Mesenchymal stem cell (in vitro differentiated cells and primary cell): ENCODE results near the gene PSG6.
"Not testable (repeated sequence)": the region's sequence is repeated elsewhere in the genome, so short reads cannot be mapped to it uniquely, and the experiment has no call there.

Experiments used
- DNase-seq: peaks from one replicate; pipeline ENCODE4 v3.0.0-alpha.2; 2013
- H2AFZ ChIP-seq: one replicate; pipeline ENCODE4 v1.6.1; 2013; ENCODE audit warnings: low read depth, mild to moderate bottlenecking, control low read depth, inconsistent platforms, low read length, moderate library complexity
- H2AK5ac ChIP-seq: 2 replicates; pipeline ENCODE4 v1.6.1; 2013; ENCODE audit warnings: low read length, moderate library complexity, mild to moderate bottlenecking, inconsistent platforms; ENCODE audit not compliant: severe bottlenecking
- H2BK120ac ChIP-seq: one replicate; pipeline ENCODE4 v1.6.1; 2013; ENCODE audit warnings: low read depth, mild to moderate bottlenecking, inconsistent platforms, low read length, moderate library complexity
- H2BK12ac ChIP-seq, 2 experiments: one replicate each; pipeline ENCODE4 v1.6.1; 2013; ENCODE audit warnings: inconsistent platforms in 2 of 2, low read length in 2 of 2, mild to moderate bottlenecking in 2 of 2, moderate library complexity in 2 of 2, control low read depth in 1 of 2
- H2BK15ac ChIP-seq: one replicate; pipeline ENCODE4 v1.6.1; 2013; ENCODE audit warnings: mild to moderate bottlenecking, low read depth, inconsistent platforms; ENCODE audit not compliant: poor library complexity, severe bottlenecking
- H2BK5ac ChIP-seq: 2 replicates; pipeline ENCODE4 v1.6.1; 2013; ENCODE audit warnings: low read depth, mild to moderate bottlenecking, low read length, control low read depth, inconsistent platforms; ENCODE audit not compliant: poor library complexity, severe bottlenecking
- H3K14ac ChIP-seq, 2 experiments: one replicate each; pipeline ENCODE4 v1.6.1; 2013; ENCODE audit warnings: inconsistent platforms in 2 of 2, low read length in 2 of 2, control low read depth in 1 of 2, mild to moderate bottlenecking in 1 of 2, moderate library complexity in 1 of 2
- H3K18ac ChIP-seq, 2 experiments: one replicate each; pipeline ENCODE4 v1.6.1; 2013; ENCODE audit warnings: inconsistent platforms in 2 of 2, low read length in 2 of 2, control low read depth in 1 of 2, low read depth in 1 of 2, mild to moderate bottlenecking in 1 of 2
- H3K23ac ChIP-seq, 2 experiments: one replicate each; pipeline ENCODE4 v1.6.1; 2013; ENCODE audit warnings: inconsistent platforms in 2 of 2, low read length in 2 of 2, mild to moderate bottlenecking in 2 of 2, moderate library complexity in 2 of 2, control low read depth in 1 of 2
- H3K27ac ChIP-seq: 2 replicates; pipeline ENCODE4 v1.5.1; 2013; ENCODE audit warnings: mild to moderate bottlenecking, moderate library complexity, low read length, control low read depth, inconsistent platforms; ENCODE audit not compliant: poor library complexity, severe bottlenecking
- H3K27me3 ChIP-seq, 2 experiments: 2 replicates each; pipeline versions ENCODE4 v1.6.1 to v1.7.0; 2013; ENCODE audit warnings: low read length in 2 of 2, mild to moderate bottlenecking in 2 of 2, moderate library complexity in 2 of 2, control low read depth in 1 of 2, inconsistent platforms in 1 of 2; ENCODE audit not compliant: control insufficient read depth in 1 of 2, insufficient read depth in 1 of 2
- H3K36me3 ChIP-seq, 2 experiments: 2 replicates each; pipeline versions ENCODE4 v1.6.1 to v1.7.0; 2013; ENCODE audit warnings: low read length in 2 of 2, control low read depth in 1 of 2, inconsistent platforms in 1 of 2, low read depth in 1 of 2, mild to moderate bottlenecking in 1 of 2; ENCODE audit not compliant: insufficient read depth in 2 of 2, control insufficient read depth in 1 of 2
- H3K4ac ChIP-seq, 2 experiments: one replicate each; pipeline ENCODE4 v1.6.1; 2013; ENCODE audit warnings: inconsistent platforms in 2 of 2, low read length in 2 of 2, mild to moderate bottlenecking in 2 of 2, moderate library complexity in 2 of 2, control low read depth in 1 of 2, low read depth in 1 of 2
- H3K4me1 ChIP-seq: 2 replicates; pipeline ENCODE4 v1.6.1; 2013; ENCODE audit warnings: low read depth, low read length, control low read depth; ENCODE audit not compliant: control insufficient read depth, insufficient read depth
- H3K4me2 ChIP-seq: 2 replicates; pipeline ENCODE4 v1.6.1; 2013; ENCODE audit warnings: low read length, mild to moderate bottlenecking, inconsistent platforms; ENCODE audit not compliant: poor library complexity, severe bottlenecking
- H3K4me3 ChIP-seq, 2 experiments: 2 replicates each; pipeline versions ENCODE4 v1.5.1 to v1.7.0; 2013; ENCODE audit warnings: low read length in 2 of 2, mild to moderate bottlenecking in 2 of 2, control low read depth in 1 of 2, low read depth in 1 of 2; ENCODE audit not compliant: insufficient read depth in 1 of 2
- H3K79me1 ChIP-seq: replicated peaks from 2 replicates; pipeline ENCODE4 v1.6.1; 2013; ENCODE audit warnings: mild to moderate bottlenecking, control low read depth, low read length, inconsistent platforms; ENCODE audit not compliant: poor library complexity, severe bottlenecking
- H3K9ac ChIP-seq: 2 replicates; pipeline ENCODE4 v1.7.0; 2013; ENCODE audit warnings: mild to moderate bottlenecking, low read length, moderate library complexity
- H3K9me3 ChIP-seq: 2 replicates; pipeline ENCODE4 v1.7.0; 2013; ENCODE audit warnings: mild to moderate bottlenecking, low read length; ENCODE audit not compliant: control insufficient read depth
- H4K8ac ChIP-seq: one replicate; pipeline ENCODE4 v1.6.1; 2013; ENCODE audit warnings: inconsistent platforms, mild to moderate bottlenecking, low read length, moderate library complexity
- H4K91ac ChIP-seq: one replicate; pipeline ENCODE4 v1.6.1; 2013; ENCODE audit warnings: mild to moderate bottlenecking, low read length, inconsistent platforms
- WGBS: methylation state at CpG from one replicate; pipeline ENCODE4 v1.1.7; 2013; ENCODE audit warnings: mixed read lengths; 5-methylcytosine and 5-hydroxymethylcytosine counted together

PSG6 gene

DNA sequence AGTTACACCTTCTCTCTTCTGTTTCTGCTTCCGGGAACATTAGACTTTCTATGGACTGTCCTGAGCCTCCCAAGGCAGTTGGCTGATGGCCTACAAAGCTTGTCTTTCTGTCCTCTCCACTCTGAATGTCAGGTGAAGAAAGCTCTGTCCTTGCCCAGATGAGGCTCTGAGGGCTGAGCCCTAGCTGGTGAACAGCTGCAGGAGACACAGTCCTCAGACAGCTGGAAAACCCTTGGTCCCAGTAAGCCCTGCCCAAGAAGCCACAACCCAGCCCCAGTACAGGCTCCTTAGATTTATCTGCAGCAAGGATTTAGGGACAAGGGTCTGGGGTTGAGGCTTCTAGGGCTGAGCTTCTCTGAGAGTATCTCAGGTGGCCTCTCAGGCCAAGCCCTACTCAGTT, 64.5 kb downstream of the PSG6 start:
- not testable (repeated sequence) for H3K4me2 ChIP-seq, H3K14ac ChIP-seq, H3K4me1 ChIP-seq, H3K27me3 ChIP-seq, H4K8ac ChIP-seq, H3K4me3 ChIP-seq, H3K23ac ChIP-seq, H2BK120ac ChIP-seq, H3K18ac ChIP-seq, H2BK5ac ChIP-seq, H3K36me3 ChIP-seq, DNase-seq, H2AK5ac ChIP-seq, H2AFZ ChIP-seq, H3K4ac ChIP-seq, H3K9me3 ChIP-seq, H3K79me1 ChIP-seq, H2BK12ac ChIP-seq, H4K91ac ChIP-seq, H2BK15ac ChIP-seq, H3K27ac ChIP-seq
- 57% methylated on average over 1 of the region's 1 CpG for WGBS
- H3K9ac ChIP-seq, result peak overlapping the region; percentile 62

DNA sequence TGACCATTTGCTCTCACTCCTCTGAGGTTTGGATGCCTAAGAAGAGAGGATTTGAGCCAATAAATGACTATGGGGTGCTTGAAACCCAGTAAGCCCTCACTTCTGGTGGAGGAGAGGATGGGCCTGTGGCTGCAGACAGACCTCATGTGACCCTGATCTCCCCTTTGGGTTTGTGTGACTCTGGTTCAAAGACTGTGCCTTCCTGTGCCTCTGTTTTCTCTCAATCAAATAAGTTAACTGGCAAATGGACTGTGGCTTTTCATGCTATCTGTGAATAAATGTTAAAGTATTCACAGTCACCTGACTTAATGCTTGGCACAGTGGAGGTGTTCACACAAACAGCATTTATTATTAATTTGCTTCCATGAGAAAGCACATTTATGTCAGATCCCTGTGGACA, 64.9 kb downstream of the PSG6 start:
- H3K79me1 ChIP-seq, H3K18ac ChIP-seq, H2BK120ac ChIP-seq, H3K14ac ChIP-seq, H2AFZ ChIP-seq, H4K91ac ChIP-seq, H4K8ac ChIP-seq, H3K4ac ChIP-seq, H3K4me2 ChIP-seq, H2AK5ac ChIP-seq, H3K4me3 ChIP-seq, H2BK12ac ChIP-seq, H2BK15ac ChIP-seq, H3K23ac ChIP-seq, H3K27ac ChIP-seq, H3K4me1 ChIP-seq, H3K27me3 ChIP-seq, H2BK5ac ChIP-seq, DNase-seq, H3K9me3 ChIP-seq, H3K36me3 ChIP-seq: not testable (repeated sequence)
- H3K9ac ChIP-seq, result peak overlapping the region; percentile 62
